ENCODE data around the gene ST6GAL1. TPM values are rescaled to one million over a fixed set of nuclear protein-coding genes. Genes with fewer than 3 reads are reported as not detected.

The ST6GAL1 gene
- total RNA-seq, 1 donor from 2014 or later = 147 TPM

DNA sequence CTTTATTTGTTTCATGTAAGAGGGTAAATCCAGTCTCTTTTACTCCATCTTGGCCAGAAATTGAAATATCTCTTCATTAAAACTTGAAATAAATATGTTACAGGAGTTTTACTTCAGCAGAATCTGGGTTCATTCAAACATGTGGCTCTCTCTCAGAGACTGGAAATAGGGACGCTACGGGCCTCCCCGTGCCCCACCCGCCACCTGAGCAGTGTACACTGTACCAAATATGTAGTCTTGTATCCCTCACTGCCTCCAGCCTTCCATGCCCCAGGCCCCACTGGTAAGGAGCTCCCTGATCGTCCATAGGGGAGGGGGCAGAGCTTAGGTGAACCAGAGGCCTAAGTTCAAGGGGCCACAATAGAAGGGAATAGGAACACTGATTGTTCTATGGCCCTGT is 172.9 kb downstream of the ST6GAL1 start:
- H3K27ac Mint-ChIP-seq = no peak overlapping the region
- H3K4me1 Mint-ChIP-seq (ENCODE audit: low read depth) = peaks cover 27% of the 10 kb centered on the region
- intact Hi-C loops (cut with micrococcal nuclease) = no loop called here
- H3K4me3 Mint-ChIP-seq = no peak overlapping the region
- H3K27me3 Mint-ChIP-seq (ENCODE audit: insufficient read depth) = no peaks in the 10 kb centered on the region
- peaks cover 2% of the 10 kb centered on the region for H3K36me3 Mint-ChIP-seq (ENCODE audit: low read depth)
- DNase-seq (ENCODE audit: low spot score) = no peak
- H3K9me3 Mint-ChIP-seq = no peaks in the 10 kb centered on the region

- peaks cover 16% of the 10 kb centered on the region for H3K4me1 Mint-ChIP-seq (ENCODE audit: low read depth)
- H3K4me3 Mint-ChIP-seq = no peak overlapping the region
- H3K27ac Mint-ChIP-seq = no peak overlapping the region
- intact Hi-C loops (cut with micrococcal nuclease) = no loop called here
- H3K27me3 Mint-ChIP-seq (ENCODE audit: insufficient read depth) = no peaks in the 10 kb centered on the region
- no peaks in the 10 kb centered on the region for H3K9me3 Mint-ChIP-seq
- H3K36me3 Mint-ChIP-seq (ENCODE audit: low read depth) = peaks cover 2% of the 10 kb centered on the region
- no peak for DNase-seq (ENCODE audit: low spot score)
Observed at GRCh38 chr3:187104342-187104741, 174.0 kb downstream of the ST6GAL1 start.

DNA sequence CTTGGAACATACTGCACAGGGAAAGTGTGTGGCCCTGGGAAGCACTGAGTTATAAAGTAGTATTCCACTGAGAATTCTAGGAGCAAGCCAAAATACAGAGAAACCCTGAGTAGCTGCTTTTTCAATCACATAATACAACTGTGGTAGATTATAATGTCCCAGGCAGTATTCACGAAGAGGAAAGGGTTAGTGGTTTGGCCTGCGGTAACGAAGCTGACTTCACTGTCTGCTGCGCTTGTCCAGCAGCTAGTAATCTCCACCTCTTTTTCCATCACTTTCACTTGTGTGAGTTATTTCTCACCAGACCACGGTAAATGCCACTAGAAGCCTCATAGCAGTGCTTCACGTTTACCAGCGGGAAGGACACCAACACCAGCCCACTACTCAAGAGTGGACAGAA is 174.6 kb downstream of the ST6GAL1 start:
- H3K27me3 Mint-ChIP-seq (ENCODE audit: insufficient read depth) = no peaks in the 10 kb centered on the region
- H3K4me1 Mint-ChIP-seq (ENCODE audit: low read depth) = peaks cover 15% of the 10 kb centered on the region
- peaks cover 2% of the 10 kb centered on the region for H3K36me3 Mint-ChIP-seq (ENCODE audit: low read depth)
- H3K4me3 Mint-ChIP-seq = no peak overlapping the region
- no peak overlapping the region for H3K27ac Mint-ChIP-seq
- no peak for DNase-seq (ENCODE audit: low spot score)
- H3K9me3 Mint-ChIP-seq = no peaks in the 10 kb centered on the region
- intact Hi-C loops (cut with micrococcal nuclease) = no loop called here

- Mint-ChIP-seq H3K9me3 (no peaks in the 10 kb centered on the region), H3K4me1 (ENCODE audit: low read depth) (peaks cover 15% of the 10 kb centered on the region), H3K36me3 (ENCODE audit: low read depth) (peaks cover 2% of the 10 kb centered on the region), H3K4me3 (no peak overlapping the region), H3K27ac (no peak overlapping the region), H3K27me3 (ENCODE audit: insufficient read depth) (no peaks in the 10 kb centered on the region)
- intact Hi-C loops (cut with micrococcal nuclease) = no loop called here
- no peak for DNase-seq (ENCODE audit: low spot score)
Observed at GRCh38 chr3:187105700-187106099, 175.4 kb downstream of the ST6GAL1 start.

DNA sequence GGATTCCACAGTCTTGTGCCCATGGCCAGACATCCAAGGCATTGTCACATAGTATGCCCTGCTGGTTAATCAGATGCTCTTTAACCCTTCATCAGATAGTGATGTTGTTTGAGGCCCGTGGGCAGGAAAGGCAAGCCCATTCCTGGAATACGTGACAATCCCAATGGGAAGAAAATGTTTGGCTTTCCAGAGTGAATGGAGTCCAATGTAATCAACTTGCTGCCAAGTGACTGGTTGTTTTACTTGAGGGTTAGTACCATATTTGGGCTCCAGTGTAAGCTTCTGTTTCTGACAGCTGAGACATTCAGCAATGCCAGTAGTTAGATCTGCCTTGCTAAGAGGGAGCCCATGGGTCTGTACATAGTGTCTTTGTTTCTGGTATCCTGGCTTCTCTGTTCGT is 177.7 kb downstream of the ST6GAL1 start:
- Mint-ChIP-seq H3K4me1 (ENCODE audit: low read depth) (peaks cover 4% of the 10 kb centered on the region), H3K36me3 (ENCODE audit: low read depth) (peaks cover 2% of the 10 kb centered on the region), H3K9me3 (no peaks in the 10 kb centered on the region), H3K4me3 (no peak overlapping the region), H3K27me3 (ENCODE audit: insufficient read depth) (no peaks in the 10 kb centered on the region), H3K27ac (no peak overlapping the region)
- no peak for DNase-seq (ENCODE audit: low spot score)
- intact Hi-C loops (cut with micrococcal nuclease) = no loop called here

DNA sequence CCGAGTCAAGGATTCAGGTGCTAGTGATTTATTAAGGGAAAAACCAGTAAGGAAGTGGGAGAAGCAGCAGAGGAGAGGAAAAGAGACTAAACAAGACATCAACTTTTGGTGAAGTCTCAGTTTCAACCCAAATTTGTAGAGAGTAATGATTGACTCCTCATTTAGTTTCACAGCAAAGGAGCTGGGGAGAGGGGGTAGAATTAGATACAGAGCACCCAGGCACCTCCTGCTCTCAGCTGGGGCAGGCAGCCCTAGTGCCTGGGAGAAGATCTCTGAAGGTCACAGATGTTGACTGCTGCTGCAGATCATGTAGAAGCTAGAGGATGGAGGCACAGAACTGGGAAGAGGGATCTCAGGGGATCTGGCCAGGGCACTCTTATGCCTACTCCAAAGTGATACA is 179.8 kb downstream of the ST6GAL1 start:
- intact Hi-C loops (cut with micrococcal nuclease) = no loop called here
- H3K36me3 Mint-ChIP-seq (ENCODE audit: low read depth) = peaks cover 2% of the 10 kb centered on the region
- H3K4me1 Mint-ChIP-seq (ENCODE audit: low read depth) = peaks cover 9% of the 10 kb centered on the region
- no peak for DNase-seq (ENCODE audit: low spot score)
- no peaks in the 10 kb centered on the region for H3K9me3 Mint-ChIP-seq
- H3K27ac Mint-ChIP-seq = no peak overlapping the region
- no peak overlapping the region for H3K4me3 Mint-ChIP-seq
- no peaks in the 10 kb centered on the region for H3K27me3 Mint-ChIP-seq (ENCODE audit: insufficient read depth)

DNA sequence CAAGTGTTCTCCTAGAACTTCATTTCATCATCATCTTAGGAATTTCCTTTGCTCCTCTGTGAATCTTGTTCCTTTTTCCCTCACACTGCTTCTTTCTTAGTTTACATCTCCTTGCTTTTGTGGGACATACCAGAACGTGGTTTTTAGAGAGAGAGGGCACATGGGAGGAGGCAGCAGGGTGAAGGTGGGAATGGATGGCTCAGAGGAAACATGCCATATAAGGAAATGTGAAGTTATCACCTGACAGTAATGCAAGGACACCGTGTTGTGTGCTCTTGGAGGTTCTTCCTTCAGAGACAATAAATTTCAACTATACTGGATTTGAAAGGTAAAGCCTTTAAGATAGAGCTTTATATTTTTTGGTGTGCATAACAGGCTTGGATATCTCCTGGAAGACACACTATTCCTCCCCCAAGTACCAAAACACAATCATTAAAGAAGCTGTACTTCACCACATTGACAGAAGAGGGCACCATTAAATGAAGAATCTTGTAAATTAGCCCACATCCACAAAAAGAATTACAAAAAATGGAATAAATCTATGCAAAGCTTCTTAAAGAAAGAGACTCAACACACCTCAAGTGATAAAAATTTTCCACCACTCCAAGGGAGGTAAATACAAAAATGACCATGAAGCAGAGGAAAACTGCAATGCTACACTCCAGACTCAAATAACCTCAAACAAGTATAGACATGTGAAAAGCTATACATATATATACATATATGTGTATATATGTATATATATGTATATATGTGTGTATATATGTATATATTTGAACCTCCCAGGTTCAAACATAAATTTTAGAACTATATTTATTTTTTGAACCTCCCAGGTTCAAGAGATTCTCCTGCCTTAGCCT is 182.8 kb downstream of the ST6GAL1 start:
- intact Hi-C loops (cut with micrococcal nuclease) = loop anchor here (1.0 to 2.0 kb wide), 3 partner anchors 18 to 52 kb away; no protein-coding TSS in a partner anchor
- Mint-ChIP-seq H3K36me3 (ENCODE audit: low read depth) (no peaks in the 10 kb centered on the region), H3K9me3 (no peaks in the 10 kb centered on the region), H3K27me3 (ENCODE audit: insufficient read depth) (no peaks in the 10 kb centered on the region), H3K27ac (no peak overlapping the region), H3K4me3 (no peak overlapping the region), H3K4me1 (ENCODE audit: low read depth) (peaks cover 9% of the 10 kb centered on the region)
- DNase-seq (ENCODE audit: low spot score) = no peak

GRCh38 chr3:187114511-187114910 is 184.2 kb downstream of the ST6GAL1 start:
- H3K36me3 Mint-ChIP-seq (ENCODE audit: low read depth) = no peaks in the 10 kb centered on the region
- H3K27ac Mint-ChIP-seq = no peak overlapping the region
- intact Hi-C loops (cut with micrococcal nuclease) = no loop called here
- no peaks in the 10 kb centered on the region for H3K9me3 Mint-ChIP-seq
- H3K27me3 Mint-ChIP-seq (ENCODE audit: insufficient read depth) = no peaks in the 10 kb centered on the region
- no peak for DNase-seq (ENCODE audit: low spot score)
- H3K4me1 Mint-ChIP-seq (ENCODE audit: low read depth) = peaks cover 9% of the 10 kb centered on the region
- no peak overlapping the region for H3K4me3 Mint-ChIP-seq

- no peaks in the 10 kb centered on the region for H3K27me3 Mint-ChIP-seq (ENCODE audit: insufficient read depth)
- peaks cover 2% of the 10 kb centered on the region for H3K4me1 Mint-ChIP-seq (ENCODE audit: low read depth)
- H3K9me3 Mint-ChIP-seq = no peaks in the 10 kb centered on the region
- DNase-seq (ENCODE audit: low spot score) = no peak
- H3K27ac Mint-ChIP-seq = no peak overlapping the region
- peaks cover 11% of the 10 kb centered on the region for H3K36me3 Mint-ChIP-seq (ENCODE audit: low read depth)
- intact Hi-C loops (cut with micrococcal nuclease) = no loop called here
- no peak overlapping the region for H3K4me3 Mint-ChIP-seq
Observed at GRCh38 chr3:187120326-187120725, 190.0 kb downstream of the ST6GAL1 start.

- Mint-ChIP-seq H3K4me3 (no peak overlapping the region), H3K9me3 (peaks cover 7% of the 10 kb centered on the region), H3K27me3 (ENCODE audit: insufficient read depth) (no peaks in the 10 kb centered on the region), H3K36me3 (ENCODE audit: low read depth) (peaks cover 20% of the 10 kb centered on the region), H3K27ac (no peak overlapping the region), H3K4me1 (ENCODE audit: low read depth) (peaks cover 7% of the 10 kb centered on the region)
- intact Hi-C loops (cut with micrococcal nuclease) = no loop called here
- no peak for DNase-seq (ENCODE audit: low spot score)
Observed at GRCh38 chr3:187122261-187122660, 191.9 kb downstream of the ST6GAL1 start.

DNA sequence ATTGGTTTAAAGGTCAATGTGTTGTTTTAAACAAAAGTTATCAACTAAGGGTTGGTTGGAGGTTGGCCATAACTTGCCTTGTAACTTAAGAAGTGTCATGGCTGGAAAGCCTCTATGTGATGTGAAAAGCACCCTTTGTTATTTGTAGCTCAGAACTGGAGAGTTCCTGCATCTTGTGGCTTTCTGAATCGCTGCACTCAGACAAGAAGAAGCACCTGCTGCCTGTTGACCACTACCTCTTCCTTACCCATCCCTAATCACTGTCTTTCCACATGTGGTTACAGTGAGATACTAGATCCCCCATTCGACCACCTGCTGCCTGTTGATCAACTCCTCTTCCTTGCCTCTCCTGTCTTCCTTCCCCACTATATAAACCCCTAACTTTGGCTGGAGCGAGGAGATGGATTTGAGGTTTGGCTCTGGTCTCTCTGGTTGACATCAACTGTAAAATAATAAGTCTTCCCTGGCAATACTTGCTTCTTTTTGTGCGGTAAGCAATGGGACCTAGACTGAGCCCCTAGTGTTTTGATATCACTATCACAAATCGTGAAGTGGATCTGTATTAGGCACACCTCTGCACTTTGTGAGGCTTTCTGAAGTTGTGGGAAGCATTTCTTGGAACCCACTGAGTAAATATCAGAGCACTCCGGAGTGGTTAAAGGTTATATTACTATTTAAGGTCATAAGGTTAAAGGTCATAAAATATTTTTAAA is 195.1 kb downstream of the ST6GAL1 start:
- H3K4me3 Mint-ChIP-seq = no peak overlapping the region
- peaks cover 24% of the 10 kb centered on the region for H3K9me3 Mint-ChIP-seq
- no peak for DNase-seq (ENCODE audit: low spot score)
- H3K27ac Mint-ChIP-seq = no peak overlapping the region
- H3K4me1 Mint-ChIP-seq (ENCODE audit: low read depth) = peaks cover 24% of the 10 kb centered on the region
- H3K36me3 Mint-ChIP-seq (ENCODE audit: low read depth) = peaks cover 32% of the 10 kb centered on the region
- intact Hi-C loops (cut with micrococcal nuclease) = no loop called here
- no peaks in the 10 kb centered on the region for H3K27me3 Mint-ChIP-seq (ENCODE audit: insufficient read depth)
